Choroid plexus epithelial cell (primary cell): ENCODE results near the gene DCAF8.

ENCODE experiments used
- DNase-seq: peaks from one replicate; pipeline ENCODE4 v3.0.0-alpha.2; 2010; ENCODE audit warnings: low read depth
- H3K4me3 ChIP-seq: 2 replicates; pipeline ENCODE4 v1.5.1; 2011; ENCODE audit warnings: low read depth, mild to moderate bottlenecking, control low read depth, low read length, moderate library complexity
- TF ChIP-seq, protein P1 (sequence below): conservative IDR thresholded peaks from 2 replicates; pipeline ENCODE4 v1.5.1; 2011; ENCODE audit warnings: low read depth, mild to moderate bottlenecking, control low read depth, inconsistent platforms, low read length, moderate library complexity

The DCAF8 gene

DNA sequence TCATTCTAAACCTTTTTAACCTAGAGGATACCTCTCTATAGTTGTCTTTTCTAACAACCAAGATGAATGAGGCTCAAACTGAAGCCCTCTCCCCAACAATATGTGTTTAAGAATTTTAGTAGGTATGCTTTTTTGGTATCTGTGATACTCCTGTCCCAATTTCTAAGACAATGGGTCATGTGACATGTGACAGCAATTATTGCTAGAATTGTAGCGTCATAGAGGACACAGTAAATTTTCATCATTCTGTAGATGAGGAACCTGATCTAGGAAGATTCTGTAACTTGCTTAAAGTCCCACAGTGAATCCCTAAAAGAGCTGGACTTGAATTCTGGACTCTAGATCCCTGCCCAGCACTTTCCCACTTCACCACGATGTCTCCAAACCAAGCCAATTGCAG, 83.6 kb downstream of the DCAF8 start:
- no peak overlapping the region for H3K4me3 ChIP-seq
- TF ChIP-seq, protein P1, sequence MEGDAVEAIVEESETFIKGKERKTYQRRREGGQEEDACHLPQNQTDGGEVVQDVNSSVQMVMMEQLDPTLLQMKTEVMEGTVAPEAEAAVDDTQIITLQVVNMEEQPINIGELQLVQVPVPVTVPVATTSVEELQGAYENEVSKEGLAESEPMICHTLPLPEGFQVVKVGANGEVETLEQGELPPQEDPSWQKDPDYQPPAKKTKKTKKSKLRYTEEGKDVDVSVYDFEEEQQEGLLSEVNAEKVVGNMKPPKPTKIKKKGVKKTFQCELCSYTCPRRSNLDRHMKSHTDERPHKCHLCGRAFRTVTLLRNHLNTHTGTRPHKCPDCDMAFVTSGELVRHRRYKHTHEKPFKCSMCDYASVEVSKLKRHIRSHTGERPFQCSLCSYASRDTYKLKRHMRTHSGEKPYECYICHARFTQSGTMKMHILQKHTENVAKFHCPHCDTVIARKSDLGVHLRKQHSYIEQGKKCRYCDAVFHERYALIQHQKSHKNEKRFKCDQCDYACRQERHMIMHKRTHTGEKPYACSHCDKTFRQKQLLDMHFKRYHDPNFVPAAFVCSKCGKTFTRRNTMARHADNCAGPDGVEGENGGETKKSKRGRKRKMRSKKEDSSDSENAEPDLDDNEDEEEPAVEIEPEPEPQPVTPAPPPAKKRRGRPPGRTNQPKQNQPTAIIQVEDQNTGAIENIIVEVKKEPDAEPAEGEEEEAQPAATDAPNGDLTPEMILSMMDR = no peak
- DNase-seq = no peak

DNA sequence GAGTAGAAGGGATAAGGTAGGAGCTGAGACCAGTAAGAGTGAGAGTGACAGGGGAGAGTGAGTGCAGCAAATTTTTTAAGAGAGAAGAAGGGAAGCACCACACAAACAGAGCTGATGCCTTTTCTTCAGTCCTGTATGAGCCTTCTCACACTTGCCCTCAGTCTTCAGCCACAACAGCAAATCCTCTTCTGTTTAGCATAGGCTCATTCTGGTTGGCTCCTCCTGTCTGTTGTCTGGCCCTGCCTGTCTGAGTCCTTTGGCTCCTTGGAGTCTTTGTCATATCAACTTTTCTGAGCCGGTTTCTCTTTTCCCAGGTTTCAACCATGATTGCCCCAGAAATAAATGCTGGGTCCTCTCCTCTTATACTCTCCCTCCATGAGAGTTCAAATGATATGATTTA, 84.7 kb downstream of the DCAF8 start:
- no peak overlapping the region for H3K4me3 ChIP-seq
- TF ChIP-seq, protein P1 = no peak
- DNase-seq = no peak

DNA sequence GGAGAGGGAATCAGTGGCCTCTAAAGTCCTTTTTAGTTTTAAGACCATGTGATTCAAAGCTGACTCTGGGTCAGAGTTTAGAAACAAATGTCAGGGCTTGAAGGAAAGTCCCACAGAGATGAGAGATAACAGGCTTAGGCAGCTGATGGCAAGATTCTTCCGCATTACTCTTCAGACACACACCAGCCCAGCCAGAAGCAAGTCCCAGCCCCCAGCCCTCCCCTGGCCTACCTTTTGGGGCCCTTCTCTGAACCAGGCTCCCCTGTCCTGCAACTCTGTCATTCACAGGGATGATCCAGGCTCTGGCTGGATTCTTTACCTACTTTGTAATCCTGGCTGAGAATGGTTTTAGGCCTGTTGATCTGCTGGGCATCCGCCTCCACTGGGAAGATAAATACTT, 85.1 kb downstream of the DCAF8 start:
- no peak for DNase-seq
- TF ChIP-seq, protein P1 = no peak
- no peak overlapping the region for H3K4me3 ChIP-seq

DNA sequence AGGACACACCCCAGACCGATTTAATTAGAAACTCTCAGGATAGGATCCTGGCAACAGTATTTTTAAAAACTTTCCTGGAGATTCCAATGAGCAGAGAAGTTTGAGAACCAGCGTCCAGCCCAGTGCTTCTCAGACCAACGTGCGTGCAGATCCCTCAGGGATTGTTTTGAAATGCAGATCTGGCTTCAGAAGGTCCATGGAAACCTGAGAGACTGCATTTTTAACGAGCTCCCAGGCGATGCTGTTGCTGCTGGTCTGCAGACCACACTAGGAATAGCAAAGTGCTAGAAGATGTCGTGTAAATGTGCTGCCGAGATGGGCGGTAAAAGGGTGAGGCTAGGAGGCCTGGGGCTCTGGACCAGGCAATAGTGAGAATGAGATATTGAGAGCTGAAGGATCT, 90.4 kb downstream of the DCAF8 start:
- TF ChIP-seq, protein P1 = no peak

DNA sequence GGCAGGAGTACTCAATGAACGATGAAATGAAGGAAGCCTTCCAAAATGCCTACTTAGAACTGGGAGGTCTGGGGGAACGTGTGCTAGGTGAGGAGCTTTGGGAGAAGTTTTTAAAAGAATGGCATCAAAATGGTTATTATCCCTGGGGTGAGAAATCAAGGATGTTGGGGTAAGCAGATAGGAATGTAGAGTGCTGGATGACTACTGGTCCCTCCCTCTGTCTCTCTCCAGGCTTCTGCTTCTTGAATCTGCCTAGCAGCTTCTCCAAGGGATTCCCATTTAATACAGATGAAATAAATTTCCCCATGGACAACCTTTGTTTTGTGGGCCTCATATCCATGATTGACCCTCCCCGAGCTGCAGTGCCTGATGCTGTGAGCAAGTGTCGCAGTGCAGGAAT, 91.0 kb downstream of the DCAF8 start:
- H3K4me3 ChIP-seq = no peak overlapping the region
- peak; percentile 52 for DNase-seq
- TF ChIP-seq, protein P1 = no peak

More for the DNA sequence above, 90.4 kb downstream of the DCAF8 start:
- H3K4me3 ChIP-seq = no peak overlapping the region
- DNase-seq = no peak

DNA sequence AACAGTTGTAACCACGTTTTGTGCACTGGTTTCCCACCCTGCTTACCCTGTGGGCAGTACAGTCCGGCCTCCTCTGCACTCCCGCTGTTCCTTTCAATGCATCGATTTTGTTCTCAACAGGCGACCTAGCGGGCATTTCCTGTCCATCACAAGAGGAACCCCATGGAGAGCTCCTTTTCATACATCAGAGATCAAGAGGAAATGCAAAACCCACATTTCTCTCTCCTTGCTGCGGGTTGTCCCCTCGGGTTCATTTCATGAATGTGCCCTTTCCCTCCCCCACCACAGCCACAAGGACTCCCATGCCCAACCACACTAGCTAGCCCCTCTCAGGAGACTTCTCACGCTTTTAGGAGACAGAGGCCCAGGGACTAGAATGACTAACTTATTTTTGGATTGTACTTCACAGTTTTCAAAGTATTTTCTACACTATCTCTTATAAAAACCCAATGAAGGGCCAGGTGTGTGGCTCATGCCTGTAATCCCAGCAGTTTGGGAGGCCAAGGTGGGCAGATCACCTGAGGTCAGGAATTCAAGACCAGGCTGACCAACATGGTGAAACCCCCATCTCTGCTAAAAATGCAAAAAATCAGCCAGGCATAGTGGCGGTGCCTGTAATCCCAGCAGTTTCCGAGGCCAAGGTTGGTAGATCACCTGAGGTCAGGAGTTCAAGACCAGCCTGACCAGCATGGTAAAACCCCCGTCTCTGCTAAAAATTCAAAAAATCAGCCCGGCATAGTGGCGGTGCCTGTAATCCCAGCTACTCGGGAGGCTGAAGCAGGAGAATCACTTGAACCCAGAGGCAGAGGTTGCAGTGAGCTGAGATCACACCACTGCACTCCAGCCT, 92.6 kb downstream of the DCAF8 start:
- TF ChIP-seq, protein P1 = no peak
- H3K4me3 ChIP-seq = no peak overlapping the region
- DNase-seq = peak; percentile 74
